Measurements from ENCODE around the gene HIPK2.

DNA sequence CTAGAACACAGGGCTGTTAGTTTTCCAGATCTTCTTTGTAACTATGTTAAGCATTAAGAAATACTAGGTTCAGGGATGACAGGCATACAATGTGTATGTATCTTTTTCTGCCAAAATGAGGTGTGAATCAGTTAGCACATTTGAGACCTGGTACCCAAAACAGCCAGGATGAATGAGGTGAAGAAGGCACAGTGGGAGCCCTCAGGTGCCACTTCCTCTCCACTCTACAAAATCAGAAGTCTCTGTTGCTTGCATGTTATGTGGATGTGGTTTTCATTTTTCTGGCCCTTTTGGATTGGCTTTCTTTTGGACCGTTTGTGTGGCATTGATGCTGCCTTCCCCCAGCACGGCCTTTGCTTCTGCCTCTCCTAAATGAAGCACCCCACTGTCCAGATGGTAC, 35.9 kb upstream of the HIPK2 start:
- TF ChIP-seq, protein P1, sequence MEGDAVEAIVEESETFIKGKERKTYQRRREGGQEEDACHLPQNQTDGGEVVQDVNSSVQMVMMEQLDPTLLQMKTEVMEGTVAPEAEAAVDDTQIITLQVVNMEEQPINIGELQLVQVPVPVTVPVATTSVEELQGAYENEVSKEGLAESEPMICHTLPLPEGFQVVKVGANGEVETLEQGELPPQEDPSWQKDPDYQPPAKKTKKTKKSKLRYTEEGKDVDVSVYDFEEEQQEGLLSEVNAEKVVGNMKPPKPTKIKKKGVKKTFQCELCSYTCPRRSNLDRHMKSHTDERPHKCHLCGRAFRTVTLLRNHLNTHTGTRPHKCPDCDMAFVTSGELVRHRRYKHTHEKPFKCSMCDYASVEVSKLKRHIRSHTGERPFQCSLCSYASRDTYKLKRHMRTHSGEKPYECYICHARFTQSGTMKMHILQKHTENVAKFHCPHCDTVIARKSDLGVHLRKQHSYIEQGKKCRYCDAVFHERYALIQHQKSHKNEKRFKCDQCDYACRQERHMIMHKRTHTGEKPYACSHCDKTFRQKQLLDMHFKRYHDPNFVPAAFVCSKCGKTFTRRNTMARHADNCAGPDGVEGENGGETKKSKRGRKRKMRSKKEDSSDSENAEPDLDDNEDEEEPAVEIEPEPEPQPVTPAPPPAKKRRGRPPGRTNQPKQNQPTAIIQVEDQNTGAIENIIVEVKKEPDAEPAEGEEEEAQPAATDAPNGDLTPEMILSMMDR (conservative IDR thresholded peaks at IDR 0.05), result no peak
- TF ChIP-seq ZFX (IDR thresholded peaks at IDR 0.05), result no peak
